Hippocampal formation (tissue), 2 donors: ENCODE results near the gene GNA14.
A peak's percentile ranks its signal among the peaks of the same experiment; 100 is the strongest.
"Not testable (repeated sequence)": the region's sequence is repeated elsewhere in the genome, so short reads cannot be mapped to it uniquely, and the experiment has no call there.

Experiments
- DNase-seq, 2 donors: peaks; one replicate each; lab custom pipeline; 2025; lab: John Stamatoyannopoulos, UW

The GNA14 gene

GRCh38 chr9:77643871-77644270 lies 4.3 kb downstream of the GNA14 start:
- no peak for DNase-seq

GRCh38 chr9:77640741-77641580 lies 7.2 kb downstream of the GNA14 start:
- DNase-seq = no peak

GRCh38 chr9:77632652-77633051 lies 15.5 kb downstream of the GNA14 start:
- DNase-seq = no peak

- not testable (repeated sequence) for DNase-seq
These were observed 19.3 kb downstream of the GNA14 start for GRCh38 chr9:77628864-77629263.

- no peak for DNase-seq
These were observed 31.9 kb downstream of the GNA14 start for GRCh38 chr9:77616191-77616590.

GRCh38 chr9:77614645-77615044 lies 33.5 kb downstream of the GNA14 start:
- no peak for DNase-seq

- no peak for DNase-seq
These were observed 41.6 kb downstream of the GNA14 start for GRCh38 chr9:77606526-77606925.

GRCh38 chr9:77605449-77606220 lies 42.5 kb downstream of the GNA14 start:
- no peak for DNase-seq

- DNase-seq = no peak
These were observed 43.8 kb downstream of the GNA14 start for GRCh38 chr9:77604316-77604715.

- no peak for DNase-seq
These were observed 45.3 kb downstream of the GNA14 start for GRCh38 chr9:77602852-77603251.

GRCh38 chr9:77601476-77602099 lies 46.5 kb downstream of the GNA14 start:
- no peak for DNase-seq

GRCh38 chr9:77600810-77601209 lies 47.3 kb downstream of the GNA14 start:
- no peak for DNase-seq

GRCh38 chr9:77599492-77599891 lies 48.6 kb downstream of the GNA14 start:
- DNase-seq = no peak

GRCh38 chr9:77598991-77599390 lies 49.1 kb downstream of the GNA14 start:
- no peak for DNase-seq

GRCh38 chr9:77598524-77598923 lies 49.6 kb downstream of the GNA14 start:
- peak in 1 of 2 donors; percentile 2 for DNase-seq

GRCh38 chr9:77597057-77597456 lies 51.1 kb downstream of the GNA14 start:
- DNase-seq = no peak

GRCh38 chr9:77595426-77596095 lies 52.6 kb downstream of the GNA14 start:
- DNase-seq = no peak

- no peak for DNase-seq
These were observed 53.2 kb downstream of the GNA14 start for GRCh38 chr9:77594963-77595362.

GRCh38 chr9:77593528-77593927 lies 54.6 kb downstream of the GNA14 start:
- DNase-seq = no peak

GRCh38 chr9:77592476-77592875 lies 55.6 kb downstream of the GNA14 start:
- DNase-seq = no peak

GRCh38 chr9:77589046-77589795 lies 58.9 kb downstream of the GNA14 start:
- no peak for DNase-seq
